ENCODE measurements around the gene NUP210.
"Not testable (repeated sequence)": the region's sequence is repeated elsewhere in the genome, so short reads cannot be mapped to it uniquely, and the experiment has no call there.

Gene NUP210

DNA sequence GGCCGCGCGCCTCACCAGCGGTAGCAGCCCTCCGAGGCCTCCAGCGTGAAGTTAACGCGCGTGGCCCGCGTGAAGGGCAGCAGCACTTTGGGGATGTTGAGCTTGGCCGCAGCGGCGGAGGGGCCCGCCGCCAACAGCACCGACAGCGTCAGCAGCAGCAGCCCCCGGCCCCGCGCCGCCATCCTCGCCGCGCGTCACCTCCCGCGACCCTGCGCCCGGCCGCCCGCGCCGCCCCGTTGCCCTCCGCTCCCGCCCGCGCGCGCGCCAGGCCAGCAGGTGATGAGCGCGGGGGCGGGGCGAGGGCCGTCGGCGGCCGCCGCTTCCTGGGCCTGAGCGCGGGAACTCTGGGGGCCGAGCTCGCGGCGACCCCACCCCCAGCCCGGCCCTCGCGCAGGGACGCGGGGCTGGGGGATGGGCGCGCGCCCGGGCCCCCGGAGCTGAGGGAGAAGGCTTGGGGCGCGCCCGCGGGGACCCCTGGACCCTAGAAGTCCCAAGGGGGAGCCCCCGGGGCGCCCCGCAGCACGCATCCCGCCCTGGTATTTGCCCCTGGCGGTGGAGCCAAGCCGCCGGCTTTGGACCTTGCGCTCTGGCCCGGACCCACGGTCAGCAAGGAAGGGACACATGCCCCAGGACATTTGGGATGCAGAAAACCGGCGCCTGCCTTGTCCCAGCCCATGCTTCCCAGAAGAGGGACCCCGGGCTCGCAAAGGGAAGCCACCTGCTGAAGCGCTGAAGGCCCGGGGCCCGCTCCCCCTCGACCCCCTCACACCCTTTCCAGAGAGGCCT, at the start of gene NUP210:
TSS of gene NUP210 (minus strand) at position 278 of the 786 bp plus-strand sequence. CDS start at position 182, 96 bp downstream.
- FAIRE-seq, result no peak
- no peak for DNase-seq (ENCODE audit: low spot score)

DNA sequence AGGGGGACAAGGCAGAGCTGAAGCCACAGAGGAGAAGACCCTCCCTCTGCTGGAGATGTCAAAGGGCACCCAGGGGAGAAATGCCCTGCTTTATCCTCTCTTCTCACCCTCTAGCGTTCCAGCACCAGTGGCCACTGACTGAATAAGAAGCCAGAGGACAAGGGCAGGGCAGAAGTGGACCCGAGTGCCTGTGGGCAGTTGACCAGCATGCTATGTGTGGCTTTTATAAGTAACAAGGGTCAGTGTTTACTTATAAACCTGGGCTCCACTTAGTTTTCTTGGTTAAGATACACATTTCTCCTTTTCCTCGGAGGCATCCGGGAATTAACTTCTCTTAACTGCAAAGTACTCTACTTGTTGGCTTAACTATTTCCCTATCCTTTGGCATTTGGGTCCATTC, 46.7 kb upstream of the NUP210 start:
- DNase-seq (ENCODE audit: low spot score) (no peak), FAIRE-seq (no peak)

DNA sequence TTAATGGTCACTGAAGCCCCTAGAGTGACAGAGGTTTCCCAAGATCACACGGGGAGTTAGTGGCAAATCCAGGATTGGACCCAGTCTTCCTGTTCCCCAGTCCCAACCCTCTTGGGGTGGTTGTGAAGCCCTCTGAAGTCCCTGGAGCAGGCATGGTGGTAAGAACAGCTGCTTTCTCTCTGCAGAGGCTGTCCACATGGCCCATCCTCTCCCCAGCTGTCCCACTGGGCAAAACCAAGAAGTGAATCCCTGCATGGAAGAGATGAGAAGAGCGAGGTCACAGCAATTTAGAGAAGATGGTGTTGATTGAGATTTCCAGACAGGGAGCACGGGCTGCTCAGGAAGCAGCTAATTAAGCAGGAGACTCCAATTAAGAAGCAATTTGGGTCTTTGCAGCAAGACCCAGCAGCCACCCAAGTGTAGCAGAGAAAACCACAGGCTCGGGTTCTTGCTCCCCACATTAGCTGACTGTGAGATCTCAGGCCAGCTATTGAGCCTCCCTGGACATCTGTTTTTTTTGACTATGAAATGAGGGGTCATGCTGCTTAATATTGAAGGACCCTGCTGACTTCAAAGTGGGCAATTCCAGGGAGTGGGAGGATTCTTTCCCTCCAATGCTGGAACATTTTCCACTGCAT, 45.2 kb upstream of the NUP210 start:
- FAIRE-seq (no peak), DNase-seq (ENCODE audit: low spot score) (no peak)

DNA sequence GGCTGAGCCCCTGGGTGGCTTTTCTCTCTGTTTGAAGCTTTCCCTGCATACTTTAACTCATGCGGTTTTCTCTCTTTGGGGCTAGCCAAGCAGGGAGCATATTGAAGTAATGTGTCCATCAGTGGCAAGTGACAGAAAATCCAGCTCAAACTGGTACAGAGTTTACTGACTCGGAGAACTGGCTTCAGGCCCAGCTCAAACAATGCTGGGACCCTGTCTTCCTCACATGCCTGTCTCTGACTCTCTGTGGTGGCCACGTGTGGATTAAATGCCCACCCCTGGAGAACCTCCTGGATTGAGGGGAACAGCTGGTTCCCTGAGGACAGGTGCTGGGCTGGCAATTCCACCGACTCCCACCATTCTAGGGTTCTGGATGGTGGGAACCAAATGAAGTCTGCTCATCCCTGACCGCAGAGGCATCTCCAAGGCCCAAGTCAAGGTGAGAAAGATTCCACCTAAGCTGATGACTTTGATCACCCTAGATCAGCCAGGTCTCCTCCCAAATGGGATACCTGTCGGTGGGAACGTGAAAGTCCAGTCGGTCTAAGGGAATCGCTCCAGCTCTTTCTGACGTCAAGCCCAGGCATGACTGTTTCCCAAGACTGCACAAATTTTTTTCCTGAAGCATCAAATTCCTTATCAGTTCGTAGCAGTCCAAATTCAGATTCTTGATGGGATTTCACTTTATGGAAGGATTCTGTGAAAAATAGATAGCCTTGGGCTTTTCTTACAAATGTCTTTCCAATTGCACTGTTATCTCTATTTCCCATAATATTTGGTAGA, 43.7 kb upstream of the NUP210 start:
- no peak for FAIRE-seq
- DNase-seq (ENCODE audit: low spot score), result no peak

DNA sequence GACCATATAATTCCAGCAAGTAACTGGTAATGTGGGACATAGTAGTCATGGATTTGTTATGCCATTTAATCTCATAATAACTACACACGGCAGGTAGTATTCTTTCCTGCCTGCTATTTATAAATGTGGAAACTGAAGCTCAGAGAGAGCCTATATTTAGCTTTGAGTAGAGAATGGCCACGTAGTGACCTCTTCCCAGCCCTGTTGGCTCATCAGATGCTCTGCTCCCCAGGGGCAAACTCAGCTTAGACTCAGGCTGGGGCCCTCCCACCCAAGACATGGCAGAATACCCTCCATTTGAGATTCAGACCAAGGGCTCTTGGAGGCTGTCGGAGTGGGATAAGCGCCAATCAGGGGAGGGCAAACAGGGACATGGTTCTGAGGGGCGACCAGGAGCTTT, 42.7 kb upstream of the NUP210 start:
- FAIRE-seq, result no peak
- DNase-seq (ENCODE audit: low spot score), result no peak

DNA sequence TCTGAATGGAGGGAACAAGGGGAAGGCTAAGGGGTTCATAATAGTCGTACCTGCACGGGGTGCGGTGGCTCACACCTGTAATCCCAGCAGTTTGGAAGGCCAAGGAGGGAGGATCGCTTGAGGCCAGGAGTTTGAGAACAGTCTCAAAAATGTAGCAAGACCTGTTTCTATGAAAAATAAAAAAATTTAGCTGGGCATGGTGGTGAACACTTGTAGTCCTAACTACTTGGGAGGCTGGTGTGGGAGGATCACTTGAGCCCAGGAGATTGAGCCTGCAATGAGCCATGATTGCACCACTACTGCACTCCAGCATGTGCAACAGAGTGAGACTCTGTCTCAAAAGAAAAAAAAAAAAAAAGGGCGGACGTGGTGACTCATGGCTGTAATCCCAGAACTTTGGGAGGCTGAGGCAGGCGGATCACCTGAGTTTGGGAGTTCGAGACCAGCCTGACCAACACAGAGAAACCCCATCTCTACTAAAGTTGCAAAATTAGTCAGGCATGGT, 42.1 kb upstream of the NUP210 start:
- FAIRE-seq, result no peak

DNA sequence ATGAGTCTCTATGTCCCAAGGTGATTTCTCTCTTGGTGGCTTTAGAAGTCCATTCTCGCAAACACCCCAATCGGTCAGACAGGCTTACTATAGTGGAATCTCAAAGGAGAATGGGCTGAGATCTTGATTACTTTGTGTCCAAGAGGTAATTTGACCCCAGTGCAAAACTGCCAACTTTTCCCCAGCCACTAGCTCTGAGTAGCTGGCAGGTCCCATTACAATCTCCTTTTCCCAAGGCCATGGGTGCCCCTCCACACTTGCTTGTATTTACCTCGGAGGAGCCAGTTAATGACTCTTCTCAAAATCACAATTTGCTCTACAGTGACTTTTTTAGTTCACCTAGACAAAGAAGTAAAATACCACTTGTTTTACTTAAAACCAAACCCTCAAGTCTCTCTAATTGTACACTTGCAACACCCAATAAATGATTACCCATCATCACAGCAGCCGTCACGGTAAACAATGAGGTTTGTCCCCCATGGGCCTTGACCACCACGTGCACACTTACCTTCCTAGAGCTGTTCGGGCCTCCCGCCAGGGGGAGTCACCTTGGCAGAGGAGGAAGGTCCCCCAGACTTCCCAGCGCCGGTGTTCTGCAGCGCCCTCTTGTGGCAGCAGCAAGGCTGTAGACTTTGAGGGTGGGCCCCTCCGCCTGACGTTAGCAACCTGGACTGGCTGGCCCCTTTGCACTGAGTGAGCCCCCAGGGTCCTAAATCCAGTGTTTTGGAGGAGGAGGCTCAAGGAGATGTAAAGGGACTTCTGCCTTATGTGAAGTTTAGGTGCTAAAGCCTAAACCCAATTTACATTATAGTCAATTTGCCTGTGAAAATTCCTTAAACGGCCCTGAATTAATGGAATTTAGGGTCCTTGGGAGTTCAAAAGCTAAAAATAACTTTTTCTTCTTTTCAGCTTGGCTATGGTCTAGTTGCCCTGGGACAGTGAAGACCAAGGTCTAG, 41.3 kb upstream of the NUP210 start:
- DNase-seq (ENCODE audit: low spot score) (peak; percentile 31), FAIRE-seq (no peak)

More for the DNA sequence above, 42.1 kb upstream of the NUP210 start:
- DNase-seq (ENCODE audit: low spot score), result no peak

DNA sequence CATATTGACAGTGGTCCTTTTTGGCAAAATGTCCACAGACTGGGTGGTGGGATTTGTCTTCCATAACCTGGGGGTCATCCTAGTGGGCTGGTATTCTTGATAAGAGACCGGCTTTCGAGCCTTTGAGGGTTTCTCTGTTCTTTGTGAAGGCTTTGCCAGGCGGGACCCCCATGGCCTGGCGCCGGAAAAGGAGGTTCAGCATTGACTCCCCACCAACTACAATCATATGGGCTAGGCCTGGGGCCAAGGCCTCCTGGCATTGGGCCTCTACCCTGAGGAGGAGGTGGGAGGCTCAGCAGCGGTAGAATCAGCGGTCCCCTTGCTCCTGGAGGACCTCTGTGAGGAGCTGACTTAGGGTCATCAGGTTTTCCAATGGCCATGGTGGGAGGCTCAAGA, 40.2 kb upstream of the NUP210 start:
- DNase-seq (ENCODE audit: low spot score) (no peak), FAIRE-seq (no peak)

DNA sequence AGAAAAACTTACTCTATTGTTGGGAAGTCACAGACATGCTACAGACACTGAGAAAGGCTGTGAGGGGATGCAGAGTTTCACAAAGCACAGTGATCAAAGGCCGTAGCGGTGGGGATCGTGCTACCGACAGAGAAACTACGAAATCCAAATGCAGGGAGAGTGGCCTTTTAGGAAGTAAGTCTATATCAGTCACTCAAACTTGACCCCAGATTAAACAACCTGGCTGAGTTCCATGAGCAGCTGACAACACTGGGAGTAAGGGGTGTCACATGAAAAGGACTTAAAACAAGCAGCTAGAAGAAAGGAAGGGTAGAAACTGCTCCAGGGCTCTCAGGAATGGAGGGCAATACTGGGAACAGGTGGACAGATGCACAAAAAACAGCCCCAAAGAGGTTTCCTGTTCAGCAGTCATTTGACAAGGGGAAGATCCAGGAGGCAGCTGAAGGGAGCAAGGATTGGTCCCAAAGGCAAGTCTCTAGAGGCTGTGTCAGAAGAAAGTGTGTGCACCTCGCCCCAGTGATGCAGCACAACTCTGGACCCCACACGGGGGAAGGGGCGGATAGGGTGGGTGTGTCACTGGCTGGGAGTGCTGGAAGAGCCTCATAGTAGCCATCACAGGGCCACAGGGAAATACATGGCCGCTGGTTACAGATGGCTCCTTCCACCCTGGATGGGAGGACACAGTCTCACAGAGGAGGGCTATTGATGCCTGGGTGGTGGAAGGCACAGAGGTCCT, 39.7 kb upstream of the NUP210 start:
- DNase-seq (ENCODE audit: low spot score) (no peak), FAIRE-seq (no peak)

DNA sequence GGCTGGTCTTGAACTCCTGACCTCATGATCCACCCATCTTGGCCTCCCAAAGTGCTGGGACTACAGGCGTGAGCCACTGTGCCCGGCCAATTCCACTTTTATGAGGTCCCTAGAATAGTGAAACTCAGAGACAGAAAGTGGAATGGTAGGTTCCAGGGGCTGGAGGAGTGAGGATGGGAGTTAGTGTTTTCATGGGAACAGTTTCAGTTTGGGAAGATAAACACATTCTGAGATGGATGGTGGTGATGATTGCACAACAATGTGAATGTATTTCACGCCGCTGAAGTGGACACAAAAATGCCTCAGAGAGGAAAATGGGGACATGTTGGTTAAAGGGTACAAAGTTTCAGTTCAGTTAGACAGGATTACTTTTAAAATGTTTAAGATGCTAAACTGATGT, 37.5 kb upstream of the NUP210 start:
- FAIRE-seq (no peak), DNase-seq (ENCODE audit: low spot score) (no peak)

DNA sequence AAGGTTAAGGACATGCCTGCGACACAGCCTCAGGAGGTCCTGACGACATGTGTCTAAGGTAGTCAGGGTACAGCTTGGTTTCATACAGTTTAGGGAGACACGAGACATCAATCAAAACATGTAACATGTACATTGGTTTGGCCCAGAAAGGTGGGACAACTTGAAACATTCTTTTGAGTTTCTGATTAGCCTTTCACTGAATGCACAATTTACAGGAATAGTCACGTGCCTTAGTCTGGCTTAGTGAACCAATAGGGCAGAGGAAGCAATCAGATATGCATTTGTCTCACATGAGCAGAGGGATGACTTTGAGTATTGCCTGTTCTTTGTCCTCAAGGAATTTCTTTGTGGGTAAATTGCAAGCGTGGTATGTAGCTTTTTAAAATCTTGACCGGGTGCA, 35.5 kb upstream of the NUP210 start:
- DNase-seq (ENCODE audit: low spot score) (no peak), FAIRE-seq (no peak)

DNA sequence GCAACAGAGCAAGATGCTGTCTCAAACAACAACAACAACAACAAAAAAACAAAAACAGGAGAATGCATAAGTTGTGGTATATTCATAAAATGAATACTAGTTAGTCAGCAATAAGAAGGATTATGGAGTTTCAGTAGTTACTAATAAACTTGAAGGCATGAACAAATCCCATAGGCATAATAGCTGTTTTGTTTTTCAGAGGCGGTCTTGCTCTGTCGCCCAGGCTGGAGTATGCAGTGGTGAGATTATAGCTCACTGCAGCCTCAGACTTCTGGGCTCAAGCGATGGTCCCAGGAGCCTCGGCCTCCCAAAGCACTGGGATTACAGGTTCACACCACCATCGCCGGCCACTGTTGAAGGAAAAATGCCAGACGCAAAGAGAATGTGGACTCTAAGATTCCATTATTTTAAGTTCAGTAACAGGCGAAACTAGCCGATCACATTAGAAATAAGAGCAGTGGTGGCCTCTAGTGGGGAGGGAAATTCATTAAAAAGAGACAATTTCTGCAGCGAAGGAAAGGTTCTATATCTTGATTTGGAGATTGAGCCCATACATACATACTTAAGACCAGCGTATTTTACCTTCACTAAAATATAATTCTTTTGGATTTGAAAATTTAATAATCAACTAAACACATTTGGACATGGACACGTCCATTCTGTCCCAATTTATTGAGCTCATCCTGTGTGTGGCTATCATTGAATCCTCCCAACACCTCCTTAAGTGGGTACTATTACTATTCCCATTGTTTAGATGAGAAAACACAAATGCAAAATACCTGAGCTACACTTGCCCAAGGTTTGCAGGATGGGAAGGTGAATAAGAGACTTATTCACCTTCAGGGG, 32.6 kb upstream of the NUP210 start:
- FAIRE-seq, result no peak
- peak; percentile 41 for DNase-seq (ENCODE audit: low spot score)

DNA sequence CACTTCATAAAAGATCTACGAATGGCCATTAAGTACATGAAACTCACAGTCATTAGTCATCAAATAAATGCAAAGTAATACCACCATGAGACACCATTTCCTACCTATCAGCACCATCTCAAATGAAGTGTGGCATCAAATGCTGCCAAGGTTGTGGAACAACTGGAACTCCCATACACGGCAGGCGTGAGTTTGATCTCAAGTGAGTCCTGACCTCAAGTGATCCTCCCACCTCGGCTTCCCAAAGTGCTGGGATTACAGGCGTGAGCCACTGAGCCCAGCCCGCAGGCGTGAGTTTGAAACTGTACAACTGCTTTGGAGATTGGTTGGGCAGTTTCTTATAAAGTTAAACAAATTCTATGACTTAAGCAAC, 31.2 kb upstream of the NUP210 start:
- DNase-seq (ENCODE audit: low spot score) (peak; percentile 12), FAIRE-seq (no peak)

DNA sequence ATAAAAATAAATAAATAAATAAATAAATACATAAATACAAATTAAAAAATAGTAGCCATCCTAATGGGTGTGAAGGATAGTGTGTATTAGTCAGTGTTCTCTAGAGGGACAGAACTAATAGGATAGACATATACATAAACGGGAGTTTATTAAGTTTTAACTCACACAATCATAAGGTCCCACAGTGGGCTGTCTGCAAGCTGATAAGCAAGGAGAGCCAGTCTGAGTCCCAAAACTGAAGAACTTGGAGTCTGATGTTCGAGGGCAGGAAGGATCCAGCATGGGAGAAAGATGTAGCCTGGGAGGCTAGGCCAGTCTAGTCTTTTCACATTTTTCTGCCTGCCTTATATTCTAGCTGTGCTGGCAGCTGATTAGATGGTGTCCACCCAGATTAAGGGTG, 22.8 kb upstream of the NUP210 start:
- DNase-seq (ENCODE audit: low spot score); FAIRE-seq: not testable (repeated sequence)

DNA sequence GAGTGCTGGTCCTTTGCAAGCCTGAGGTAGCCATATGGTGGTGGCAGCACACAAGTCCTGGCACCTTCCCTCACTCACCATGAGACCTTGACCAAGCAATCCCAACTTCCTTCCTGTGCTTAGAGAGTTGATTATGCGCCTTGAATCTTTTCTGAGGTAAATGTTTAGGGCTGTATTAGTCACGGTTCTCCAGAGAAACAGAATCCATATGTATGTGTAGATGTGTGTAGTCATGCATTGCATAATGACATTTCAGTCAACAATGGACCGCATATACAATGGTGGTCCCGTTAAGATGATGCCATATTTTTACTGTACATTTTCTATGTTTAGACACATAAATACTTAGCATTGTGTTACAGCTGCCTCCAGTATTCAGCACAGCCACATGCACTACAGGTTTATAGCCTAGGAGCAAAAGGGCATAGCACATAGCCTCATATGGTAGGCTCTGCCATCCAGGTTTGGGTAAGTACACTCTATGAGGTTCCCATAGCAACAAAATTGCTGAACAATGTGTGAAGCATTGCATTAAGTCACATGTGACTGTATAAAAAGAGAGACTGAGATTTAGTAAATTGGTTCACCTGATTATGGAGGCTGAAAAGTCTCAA, 20.2 kb upstream of the NUP210 start:
- DNase-seq (ENCODE audit: low spot score), result no peak
- FAIRE-seq, result no peak

DNA sequence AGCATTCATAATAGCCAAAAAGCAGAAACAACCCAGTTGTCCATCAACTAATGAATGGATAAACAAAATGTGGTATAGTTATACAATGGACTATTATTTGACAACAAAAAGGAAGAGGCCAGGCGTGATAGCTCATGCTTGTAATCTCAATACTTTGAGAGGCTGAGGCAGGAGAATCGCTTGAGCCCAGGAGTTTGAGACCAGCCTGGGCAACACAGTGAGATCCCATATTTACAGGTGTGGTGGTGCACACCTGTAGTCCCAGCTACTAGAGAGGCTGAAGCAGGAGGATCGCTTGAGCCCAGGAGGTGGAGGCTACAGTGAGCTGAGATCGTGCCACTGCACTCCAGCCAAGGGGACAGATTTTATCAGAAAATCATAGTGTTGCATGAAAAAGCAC, 16.1 kb upstream of the NUP210 start:
- DNase-seq (ENCODE audit: low spot score); FAIRE-seq: not testable (repeated sequence)

DNA sequence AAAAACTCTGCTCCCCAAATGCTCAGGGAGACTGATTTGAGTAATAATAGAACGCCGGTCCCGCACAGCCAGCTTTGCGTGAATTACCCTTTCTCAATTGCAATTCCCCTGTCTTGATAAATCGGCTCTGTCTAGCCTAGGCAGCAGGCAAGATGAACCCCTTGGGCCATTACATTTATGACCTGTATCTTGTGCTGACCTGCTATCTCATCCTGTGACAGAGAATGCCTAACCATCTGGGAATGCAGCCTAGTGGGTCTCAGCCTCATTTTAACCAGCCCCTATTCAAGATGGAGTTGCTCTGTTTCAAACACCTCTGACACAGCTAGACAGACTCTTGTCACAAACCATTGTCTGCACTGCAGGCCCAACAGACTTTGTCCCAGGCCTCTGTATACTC, 13.8 kb upstream of the NUP210 start:
- no peak for FAIRE-seq
- DNase-seq (ENCODE audit: low spot score), result no peak

DNA sequence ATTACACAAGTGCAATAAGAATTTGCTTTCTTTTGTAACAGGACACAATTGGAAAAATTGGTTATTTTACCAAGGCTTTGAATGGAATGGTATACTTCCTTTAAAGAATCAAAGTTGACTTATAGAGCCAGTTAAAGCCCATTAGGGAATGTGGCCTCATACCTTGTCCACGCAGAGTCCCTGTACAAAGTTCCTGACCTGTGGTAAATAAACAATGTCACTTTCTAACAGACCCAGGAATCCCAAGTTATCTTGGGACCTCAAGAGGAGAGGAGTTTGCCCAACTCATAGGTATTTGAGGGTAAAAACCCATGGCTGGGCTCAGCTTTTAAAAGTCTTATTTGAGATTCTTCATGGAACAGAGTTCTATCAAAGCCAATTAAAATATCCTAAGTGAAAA, 12.0 kb upstream of the NUP210 start:
- no peak for FAIRE-seq

DNA sequence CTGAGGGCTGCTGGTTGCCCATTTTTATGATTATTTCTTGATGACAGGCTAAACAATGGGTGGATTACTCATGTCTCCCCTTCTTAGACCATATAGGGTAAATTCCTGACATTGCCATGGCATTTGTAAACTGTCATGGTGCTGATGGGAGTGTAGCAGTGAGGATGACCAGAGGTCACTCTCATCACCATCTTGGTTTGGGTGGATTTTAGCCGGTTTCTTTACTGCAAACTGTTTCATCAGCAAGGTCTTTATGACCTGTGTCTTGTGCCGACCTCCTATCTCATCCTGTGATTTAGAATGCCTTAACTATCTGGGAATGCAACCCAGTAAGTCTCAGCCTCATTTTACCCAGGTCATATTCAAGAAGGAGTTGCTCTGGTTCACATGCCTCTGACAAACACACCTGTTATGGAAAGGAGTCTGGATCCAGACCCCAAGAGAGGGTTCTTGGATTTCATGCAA, 10.3 kb upstream of the NUP210 start:
- DNase-seq (ENCODE audit: low spot score); FAIRE-seq: not testable (repeated sequence)

More for the DNA sequence above, 12.0 kb upstream of the NUP210 start:
- no peak for DNase-seq (ENCODE audit: low spot score)

Data from RCC 7860 (cell line).